HG03521 (cell line): ENCODE data around the gene ZNF14.
"Not testable (repeated sequence)": the region's sequence is repeated elsewhere in the genome, so short reads cannot be mapped to it uniquely, and the experiment has no call there.

Source experiments
- ATAC-seq: cut with Tn5 transposase; IDR thresholded peaks from one replicate; pipeline ENCODE4 v1.9.1; 2021; ENCODE audit warnings: mild to moderate bottlenecking, moderate library complexity; ENCODE audit not compliant: unreplicated experiment

ZNF14 gene

GRCh38 chr19:19747357-19748220 is 14.7 kb upstream of the ZNF14 start:
- ATAC-seq, result no peak

DNA sequence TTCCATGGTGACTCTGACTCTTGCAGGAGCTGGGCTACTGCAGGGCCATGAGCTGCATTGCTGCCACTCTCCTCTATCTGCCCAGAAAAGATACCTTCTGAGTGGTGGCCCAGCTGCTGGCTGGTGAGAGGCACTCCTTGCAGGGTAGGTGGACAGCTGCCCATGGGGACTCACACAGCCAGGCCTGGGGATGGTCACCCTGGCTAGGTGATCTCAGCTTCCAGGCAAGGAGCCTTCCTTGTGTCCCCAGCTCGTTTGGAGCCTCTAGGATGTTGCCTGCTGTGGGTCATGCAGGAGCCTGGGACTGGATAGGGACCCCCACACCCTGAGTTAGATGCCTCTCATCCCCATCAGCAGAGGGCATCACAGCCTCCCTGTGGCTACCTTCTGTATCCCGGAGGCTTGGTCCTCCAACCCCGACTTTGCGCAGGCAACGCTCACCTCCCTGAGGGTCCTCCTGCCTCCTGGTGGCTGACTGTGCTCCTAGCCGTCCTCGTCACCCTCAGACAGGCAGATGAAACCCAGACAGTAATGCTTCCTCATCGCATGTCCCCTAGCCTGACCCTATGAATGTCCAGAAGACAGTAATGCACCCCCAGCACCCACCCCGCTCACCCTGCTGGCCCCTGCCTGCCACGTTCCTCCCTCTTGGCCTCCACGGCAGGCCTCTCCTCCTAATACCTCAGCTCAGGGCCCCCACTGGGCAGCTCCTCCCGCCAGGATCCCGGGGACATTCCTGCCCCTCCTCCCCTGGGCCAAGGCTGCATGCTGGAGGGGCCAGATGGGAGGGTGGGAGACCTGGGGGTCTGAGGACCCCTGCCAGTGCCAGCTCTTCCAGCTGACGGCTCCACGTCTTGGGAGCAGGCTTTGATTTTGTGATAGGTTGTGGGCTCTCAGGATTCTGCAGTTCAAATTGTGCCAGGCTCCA is 13.6 kb upstream of the ZNF14 start:
- no peak for ATAC-seq

- no peak for ATAC-seq
These were observed 12.8 kb upstream of the ZNF14 start for GRCh38 chr19:19745496-19746285.

DNA sequence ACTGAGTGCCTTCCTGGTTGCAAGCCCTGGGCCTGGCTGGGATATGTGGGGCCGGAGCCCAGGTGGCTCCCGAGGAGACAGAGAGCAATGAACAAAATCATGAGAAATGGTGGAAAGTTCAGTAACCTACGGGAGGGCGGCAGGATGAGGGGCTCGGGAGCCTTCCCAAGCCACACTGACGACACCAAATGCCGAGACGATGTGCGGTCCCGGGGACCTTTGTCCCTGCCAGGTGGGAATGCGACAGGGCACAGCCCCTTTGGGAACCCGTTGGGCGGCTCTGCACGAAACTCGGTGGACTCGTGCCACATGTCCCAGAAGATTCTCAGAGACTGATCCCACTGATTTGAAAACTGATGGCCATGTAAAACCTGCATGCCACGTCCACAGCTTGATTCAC is 11.7 kb upstream of the ZNF14 start:
- ATAC-seq, result no peak

- not testable (repeated sequence) for ATAC-seq
These were observed 11.0 kb upstream of the ZNF14 start for GRCh38 chr19:19743921-19744320.

DNA sequence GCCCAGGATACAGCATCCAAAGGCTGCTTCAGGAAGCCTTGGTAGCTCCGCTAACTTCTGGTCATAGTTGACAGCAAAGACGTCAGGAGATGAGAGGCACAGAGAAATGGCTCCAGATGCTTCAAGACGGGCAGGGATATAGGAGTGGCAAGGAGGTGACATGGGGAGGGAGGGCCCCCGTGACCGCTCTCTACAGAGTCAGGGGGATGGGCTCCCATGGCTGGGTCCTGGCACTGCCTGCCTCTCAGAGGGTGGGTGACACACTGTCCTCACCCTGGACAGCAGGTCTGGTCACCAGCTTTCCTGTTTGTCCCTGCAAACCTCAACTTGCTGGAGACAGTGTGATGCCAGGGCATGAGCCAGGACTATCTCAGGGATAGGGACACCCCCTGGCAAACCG is 10.3 kb upstream of the ZNF14 start:
- ATAC-seq, result no peak

DNA sequence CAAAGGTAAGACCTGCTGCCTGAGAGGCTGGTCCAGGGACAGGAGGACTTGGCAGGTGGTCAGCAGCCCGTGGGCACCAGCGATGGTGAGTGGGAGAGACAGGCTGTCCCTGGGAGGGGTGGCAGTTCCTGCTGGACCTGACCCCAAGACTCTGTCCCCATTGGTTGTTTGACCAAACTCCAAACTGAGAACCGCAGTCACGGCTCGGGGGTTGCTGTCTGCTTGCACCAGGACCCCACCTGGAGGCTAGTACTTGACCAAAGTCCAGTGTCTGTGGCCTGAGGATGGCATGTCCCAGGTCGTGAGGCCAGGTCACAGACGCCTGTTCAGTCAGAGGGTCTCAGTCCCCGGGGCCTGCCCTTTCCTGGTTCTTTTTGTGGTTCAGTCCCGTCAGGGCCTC is 9.9 kb upstream of the ZNF14 start:
- no peak for ATAC-seq

- ATAC-seq, result no peak
These were observed 8.3 kb upstream of the ZNF14 start for GRCh38 chr19:19741184-19741583.

DNA sequence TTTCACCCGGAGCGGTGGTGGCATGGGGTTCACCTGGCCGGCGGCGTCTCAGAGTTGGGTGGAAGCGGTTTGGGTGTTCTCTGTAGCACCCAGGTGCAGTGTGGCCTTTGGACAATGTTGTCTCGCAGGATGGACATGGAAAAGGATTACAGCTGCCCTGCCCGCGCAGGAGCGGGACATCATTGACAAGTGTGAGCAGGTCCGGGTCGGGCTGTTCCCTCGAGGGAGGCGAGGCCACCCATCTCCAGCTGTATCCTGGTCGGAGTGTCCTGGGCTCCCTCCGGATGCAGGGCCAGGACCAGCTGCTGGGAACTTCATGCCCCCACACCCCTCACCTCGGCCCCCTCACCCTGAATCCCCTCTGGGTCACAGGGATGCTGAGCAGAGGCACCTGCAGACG is 7.8 kb upstream of the ZNF14 start:
- ATAC-seq, result no peak

DNA sequence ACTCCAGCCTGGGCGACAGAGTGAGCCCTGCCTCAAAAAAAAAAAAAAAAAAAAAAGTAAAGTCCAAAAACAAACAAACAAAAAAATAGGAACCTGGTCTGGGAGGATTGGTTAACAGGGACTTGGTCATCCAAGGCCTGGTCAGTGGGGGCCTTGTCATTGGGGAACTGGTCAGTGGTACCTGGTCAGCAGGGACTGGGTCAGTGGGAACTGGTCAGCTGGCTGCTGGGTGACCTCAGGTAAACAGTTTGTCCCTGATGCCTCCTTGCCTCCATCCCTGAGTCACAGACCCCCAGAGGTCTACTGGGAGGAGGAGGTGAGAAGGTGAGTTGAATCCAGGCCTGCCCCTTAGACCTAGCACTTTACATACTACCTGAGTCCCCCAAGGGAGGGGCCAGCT is 5.7 kb upstream of the ZNF14 start:
- ATAC-seq, result no peak

DNA sequence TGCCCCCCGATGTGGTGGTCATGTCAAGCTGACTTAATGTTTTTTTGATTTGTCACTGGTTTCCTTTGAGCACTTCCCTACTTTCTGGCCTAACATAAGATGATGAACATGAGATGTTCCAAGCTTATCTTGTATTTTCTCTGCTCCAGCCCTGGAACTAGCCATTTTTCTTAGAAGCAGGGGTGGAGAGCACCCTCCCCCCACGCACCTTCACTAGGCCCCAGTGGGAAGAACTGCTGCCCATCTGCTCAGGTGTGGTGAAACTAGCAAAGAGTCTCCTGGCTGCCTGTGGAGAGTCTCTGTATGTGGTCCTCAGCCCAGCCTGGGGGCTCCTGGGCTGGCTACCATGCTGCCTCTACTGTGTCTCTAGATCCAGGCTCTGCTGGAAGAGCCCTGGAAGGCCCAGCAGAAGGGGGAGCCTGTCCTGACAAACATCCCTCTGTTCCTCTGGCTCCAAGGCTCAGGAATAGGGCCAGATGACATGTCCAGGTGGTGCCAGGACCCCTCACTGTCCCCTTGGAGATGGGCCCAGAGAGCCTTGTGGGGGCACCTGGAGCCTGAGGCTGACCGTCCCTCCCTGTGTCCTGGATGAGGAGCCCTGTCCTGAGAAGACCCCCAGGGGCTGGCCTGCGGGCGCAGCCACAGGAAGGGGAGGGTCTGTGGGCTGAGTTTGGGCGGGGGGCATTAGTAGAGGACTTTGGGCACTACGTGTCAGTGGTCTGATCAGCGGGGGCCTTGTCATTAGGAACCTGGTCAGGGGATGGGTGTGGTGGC is 4.8 kb upstream of the ZNF14 start:
- no peak for ATAC-seq

- no peak for ATAC-seq
These were observed 11.0 kb downstream of the ZNF14 start for GRCh38 chr19:19721896-19722295.

DNA sequence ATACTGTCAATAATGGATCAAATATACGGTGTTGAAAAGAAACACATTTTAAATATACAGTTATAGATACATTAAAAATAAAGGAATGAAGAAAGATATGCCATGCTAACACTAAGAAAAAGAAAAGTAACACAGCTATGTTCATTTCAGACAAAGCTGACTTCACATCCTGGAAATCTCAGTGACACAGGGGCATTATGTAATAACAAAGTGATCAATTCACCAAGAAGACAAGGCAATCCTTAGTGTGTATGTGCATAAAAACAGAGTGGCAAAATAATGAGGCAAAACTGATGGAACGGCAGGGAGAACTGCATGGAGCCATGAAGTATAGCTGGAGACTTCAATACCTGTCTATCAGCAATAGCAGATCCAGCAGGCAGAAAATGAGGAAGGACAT is 13.1 kb downstream of the ZNF14 start:
- ATAC-seq, result no peak

DNA sequence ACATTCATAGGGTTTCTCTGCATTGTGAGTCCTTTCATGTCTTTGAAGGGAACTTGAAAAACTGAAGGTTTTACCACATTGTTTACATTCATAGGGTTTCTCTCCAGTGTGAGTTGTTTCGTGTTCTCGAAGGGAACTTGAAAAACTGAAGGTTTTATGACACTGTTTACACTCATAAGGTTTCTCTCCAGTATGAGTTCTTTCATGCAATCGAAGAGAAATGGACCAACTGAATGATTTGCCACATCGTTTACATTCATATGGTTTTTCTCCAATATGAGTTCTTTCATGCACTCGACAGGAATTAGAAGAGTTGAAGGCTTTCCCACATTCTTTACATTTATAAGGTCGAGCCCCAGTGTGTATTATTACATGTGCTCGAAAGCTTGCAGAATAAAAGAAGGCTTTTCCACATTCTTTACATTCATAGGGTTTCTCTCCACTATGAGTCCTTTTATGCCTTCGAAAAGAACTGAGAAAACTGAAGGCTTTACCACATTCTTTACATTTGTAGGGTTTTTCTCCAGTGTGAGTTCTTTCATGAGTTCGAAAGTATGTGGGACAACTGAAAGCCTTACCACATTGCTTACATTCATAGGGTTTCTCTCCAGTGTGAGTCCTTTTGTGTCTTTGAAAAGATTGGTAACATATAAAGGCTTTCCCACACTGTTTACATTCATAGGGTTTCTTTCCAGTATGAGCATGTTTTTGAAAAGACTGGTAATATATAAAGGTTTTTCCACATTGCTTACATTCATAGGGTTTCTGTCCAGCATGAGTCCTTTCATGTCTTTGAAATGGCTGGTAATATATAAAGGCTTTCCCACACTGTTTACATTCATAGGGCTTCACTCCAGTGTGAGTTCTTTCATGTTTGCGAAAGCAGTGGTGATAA is 20.7 kb downstream of the ZNF14 start:
- ATAC-seq, result no peak

DNA sequence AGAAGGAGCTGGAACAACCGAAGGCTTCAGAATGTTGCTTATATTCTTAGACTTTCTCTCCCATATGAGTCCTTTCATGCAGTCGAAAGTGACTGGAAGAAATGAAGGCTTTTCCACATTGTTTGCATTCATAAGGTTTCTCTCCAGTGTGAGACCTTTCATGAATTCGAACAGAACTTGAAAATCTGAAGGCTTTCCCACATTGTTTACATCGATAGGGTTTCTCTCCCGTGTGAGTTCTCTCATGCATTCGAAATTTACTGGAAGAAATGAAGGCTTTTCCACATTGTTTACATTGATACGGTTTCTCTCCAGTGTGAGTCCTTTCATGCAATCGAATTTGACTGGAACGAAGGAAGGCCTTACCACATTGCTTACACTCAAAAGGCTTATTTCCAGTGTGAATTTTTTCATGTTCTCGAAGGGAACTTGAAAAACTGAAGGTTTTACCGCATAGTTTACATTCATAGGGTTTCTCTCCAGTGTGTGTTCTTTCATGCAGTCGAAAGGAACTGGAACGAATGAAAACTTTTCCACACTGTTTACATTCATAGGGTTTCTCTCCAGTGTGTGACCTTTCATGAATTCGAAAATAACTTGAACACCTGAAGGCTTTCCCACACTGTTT is 21.5 kb downstream of the ZNF14 start:
- no peak for ATAC-seq

DNA sequence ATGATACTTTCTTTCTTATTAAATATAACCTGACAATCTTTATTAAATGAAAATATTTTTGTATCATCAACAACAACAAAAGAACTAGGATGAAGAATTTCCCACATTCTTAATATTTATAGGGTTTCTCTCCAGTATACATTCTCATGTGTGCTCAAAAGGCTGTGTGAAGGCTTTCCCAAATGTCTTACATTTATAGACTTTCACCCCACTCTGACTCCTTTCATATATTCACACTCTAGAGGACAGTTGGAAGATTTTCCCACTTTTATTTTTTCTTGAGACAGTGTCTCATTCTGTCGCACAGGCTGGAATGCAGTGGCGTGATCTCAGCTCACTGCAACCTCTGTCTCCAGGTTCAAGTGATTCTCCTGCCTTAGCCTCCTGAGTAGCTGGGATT is 22.4 kb downstream of the ZNF14 start:
- ATAC-seq, result no peak

DNA sequence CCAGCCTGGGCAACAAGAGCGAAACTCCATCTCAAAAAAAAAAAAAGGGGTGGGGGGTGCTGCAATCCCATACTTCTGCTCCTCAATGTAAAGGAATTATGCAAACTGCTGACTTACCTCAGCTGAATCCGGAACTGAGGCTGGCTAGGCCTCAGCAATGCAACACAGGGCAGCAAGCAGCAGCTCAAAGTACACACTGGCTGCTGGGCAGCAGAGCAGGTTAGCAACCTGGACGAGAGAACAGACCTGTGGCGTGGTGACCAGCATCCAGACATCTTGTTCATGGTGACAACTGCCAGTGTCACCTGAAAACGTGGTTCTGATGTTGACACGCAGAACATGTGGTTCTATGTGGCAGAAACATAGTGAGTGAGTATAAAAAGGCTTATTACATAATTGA is 28.1 kb downstream of the ZNF14 start:
- ATAC-seq, result no peak

GRCh38 chr19:19700493-19700892 is 32.4 kb downstream of the ZNF14 start:
- ATAC-seq, result not testable (repeated sequence)

DNA sequence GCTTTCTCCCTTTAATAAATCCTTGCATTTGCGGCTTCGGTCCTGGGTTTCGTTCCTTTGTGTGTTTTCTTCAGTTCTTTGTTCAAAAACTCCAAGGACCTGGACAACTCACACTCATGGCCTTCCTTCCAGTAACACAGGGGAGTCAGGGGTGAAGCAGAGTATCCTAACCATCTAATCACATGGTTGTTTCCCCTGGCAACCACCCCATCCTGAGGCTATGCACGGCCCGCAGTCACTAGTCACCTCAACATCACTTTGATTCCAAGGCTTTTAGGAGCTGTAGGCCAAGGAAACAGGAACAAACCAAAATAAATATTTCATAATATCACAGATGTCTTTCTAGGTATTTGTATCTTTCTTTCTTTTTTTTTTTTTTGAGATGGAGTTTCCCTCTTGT is 35.3 kb downstream of the ZNF14 start:
- no peak for ATAC-seq
